NB4 (cell line): ENCODE results near the gene MTHFD2L.

Experiments used
- CTCF ChIP-seq: IDR thresholded peaks from one replicate; pipeline ENCODE4 v1.5.1; 2012; ENCODE audit warnings: low read depth, low read length
- MYC ChIP-seq: IDR thresholded peaks from 2 replicates; pipeline ENCODE4 v1.6.1; 2011; ENCODE audit warnings: low read depth, low read length
- POLR2A ChIP-seq: IDR thresholded peaks from 2 replicates; pipeline ENCODE4 v1.6.1; 2011; ENCODE audit warnings: mild to moderate bottlenecking; ENCODE audit not compliant: insufficient read length; ENCODE audit errors: extremely low read depth
- TF ChIP-seq, protein P1 (sequence below): IDR thresholded peaks from 2 replicates; pipeline ENCODE4 v1.6.1; 2011; ENCODE audit warnings: low read depth, low read length

GRCh38 chr4:74174941-74175340, 17.0 kb downstream of the MTHFD2L start:
- no peak for TF ChIP-seq CTCF
- no peak for TF ChIP-seq POLR2A
- TF ChIP-seq MYC, result no peak
- TF ChIP-seq, protein P1, sequence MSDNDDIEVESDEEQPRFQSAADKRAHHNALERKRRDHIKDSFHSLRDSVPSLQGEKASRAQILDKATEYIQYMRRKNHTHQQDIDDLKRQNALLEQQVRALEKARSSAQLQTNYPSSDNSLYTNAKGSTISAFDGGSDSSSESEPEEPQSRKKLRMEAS, result no peak
